Thyroid gland (tissue), 4 donors: ENCODE measurements around the gene SRRM5.

Source experiments
- POLR2A ChIP-seq, 2 donors: fragments of 450-650 bp; IDR thresholded peaks; one replicate each; pipeline ENCODE4 v1.6.1; 2017; ENCODE audit warnings: antibody characterized with exemption in 2 of 2, mild to moderate bottlenecking in 2 of 2, moderate library complexity in 1 of 2
- TF ChIP-seq, protein P1 (sequence below), 6 experiments: fragments of 200-600 bp in 3 of 6; fragments of 450-650 bp in 3 of 6; sonication (generic) in 3 of 6; IDR thresholded peaks; one replicate each; pipeline ENCODE4 v1.5.1; 2016 to 2019; ENCODE audit warnings: antibody characterized with exemption in 6 of 6, mild to moderate bottlenecking in 2 of 6, inconsistent platforms in 1 of 6, moderate library complexity in 1 of 6

DNA sequence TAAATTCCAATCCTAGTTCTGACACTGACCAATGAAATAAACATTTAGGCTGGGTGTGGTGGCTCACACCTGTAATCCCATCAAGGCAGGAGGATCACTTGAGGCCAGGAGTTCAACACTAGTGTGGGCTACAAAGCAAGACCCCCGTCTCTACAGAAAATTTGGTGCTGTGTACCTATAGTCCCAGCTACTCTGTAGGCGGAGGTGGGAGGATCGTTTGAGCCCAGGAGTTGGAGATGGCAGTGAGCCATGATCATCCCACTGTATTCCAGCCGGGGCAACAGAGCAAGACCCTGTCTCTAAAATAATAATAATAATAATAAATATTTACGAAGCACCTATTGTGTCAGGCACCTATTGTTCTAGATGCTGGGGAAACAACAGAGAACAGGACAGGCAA, 22.6 kb upstream of the SRRM5 start:
- TF ChIP-seq, protein P1, sequence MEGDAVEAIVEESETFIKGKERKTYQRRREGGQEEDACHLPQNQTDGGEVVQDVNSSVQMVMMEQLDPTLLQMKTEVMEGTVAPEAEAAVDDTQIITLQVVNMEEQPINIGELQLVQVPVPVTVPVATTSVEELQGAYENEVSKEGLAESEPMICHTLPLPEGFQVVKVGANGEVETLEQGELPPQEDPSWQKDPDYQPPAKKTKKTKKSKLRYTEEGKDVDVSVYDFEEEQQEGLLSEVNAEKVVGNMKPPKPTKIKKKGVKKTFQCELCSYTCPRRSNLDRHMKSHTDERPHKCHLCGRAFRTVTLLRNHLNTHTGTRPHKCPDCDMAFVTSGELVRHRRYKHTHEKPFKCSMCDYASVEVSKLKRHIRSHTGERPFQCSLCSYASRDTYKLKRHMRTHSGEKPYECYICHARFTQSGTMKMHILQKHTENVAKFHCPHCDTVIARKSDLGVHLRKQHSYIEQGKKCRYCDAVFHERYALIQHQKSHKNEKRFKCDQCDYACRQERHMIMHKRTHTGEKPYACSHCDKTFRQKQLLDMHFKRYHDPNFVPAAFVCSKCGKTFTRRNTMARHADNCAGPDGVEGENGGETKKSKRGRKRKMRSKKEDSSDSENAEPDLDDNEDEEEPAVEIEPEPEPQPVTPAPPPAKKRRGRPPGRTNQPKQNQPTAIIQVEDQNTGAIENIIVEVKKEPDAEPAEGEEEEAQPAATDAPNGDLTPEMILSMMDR (IDR thresholded peaks at IDR 0.05): no peak
- TF ChIP-seq POLR2A (IDR thresholded peaks at IDR 0.05): no peak
